GM19372 (cell line): ENCODE results near the gene NAPSA.
"Not testable (repeated sequence)": the region's sequence is repeated elsewhere in the genome, so short reads cannot be mapped to it uniquely, and the experiment has no call there.

ENCODE experiments used
- ATAC-seq: cut with Tn5 transposase; IDR thresholded peaks from one replicate; pipeline ENCODE4 v1.9.1; 2021; ENCODE audit warnings: mild to moderate bottlenecking, low read depth, moderate library complexity; ENCODE audit not compliant: unreplicated experiment

Gene NAPSA

DNA sequence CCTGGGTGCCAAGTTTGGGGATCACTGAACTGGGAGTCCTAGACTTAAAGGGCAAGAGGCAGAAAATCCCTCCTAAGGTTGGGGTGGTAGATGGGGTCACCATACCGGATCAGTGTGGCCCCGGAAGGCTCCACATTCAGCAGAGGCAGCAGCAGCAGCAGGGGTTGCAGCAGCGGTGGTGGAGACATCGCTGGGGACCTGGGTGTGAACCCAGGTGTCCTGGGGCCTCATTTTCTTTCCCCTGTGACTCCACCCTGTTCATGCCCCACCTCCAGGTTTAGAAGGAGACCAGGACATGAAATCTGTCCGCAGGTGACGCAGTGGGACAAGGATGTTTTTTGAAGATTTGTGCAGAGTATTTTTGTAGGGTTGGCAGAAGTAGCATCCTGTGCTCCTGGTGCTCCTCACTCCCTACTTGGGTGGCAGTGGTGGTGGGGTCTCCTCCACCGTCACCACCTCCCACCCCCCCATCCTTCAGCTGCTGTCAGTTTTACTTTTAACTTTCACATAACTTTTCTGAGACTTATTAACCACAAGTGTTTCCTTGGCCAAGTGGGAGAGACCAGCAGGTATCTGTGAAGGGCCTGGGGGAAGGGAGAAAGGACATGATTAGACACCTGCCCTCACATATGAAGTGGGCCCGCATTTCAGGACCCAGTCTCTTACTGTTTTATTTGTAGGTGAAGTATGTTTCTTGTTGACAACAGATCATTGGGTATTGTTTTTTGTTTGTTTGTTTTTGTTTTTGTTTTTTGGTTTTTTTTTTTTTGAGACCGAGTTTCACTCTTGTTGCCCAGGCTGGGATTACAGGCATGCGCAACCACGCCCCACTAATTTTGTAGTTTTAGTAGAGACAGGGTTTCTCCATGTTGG, at the start of gene NAPSA:
NAPSA (minus strand) TSS at position 206 of the 873 bp plus-strand sequence; CDS start at position 188, 18 bp downstream.
- ATAC-seq = no peak

DNA sequence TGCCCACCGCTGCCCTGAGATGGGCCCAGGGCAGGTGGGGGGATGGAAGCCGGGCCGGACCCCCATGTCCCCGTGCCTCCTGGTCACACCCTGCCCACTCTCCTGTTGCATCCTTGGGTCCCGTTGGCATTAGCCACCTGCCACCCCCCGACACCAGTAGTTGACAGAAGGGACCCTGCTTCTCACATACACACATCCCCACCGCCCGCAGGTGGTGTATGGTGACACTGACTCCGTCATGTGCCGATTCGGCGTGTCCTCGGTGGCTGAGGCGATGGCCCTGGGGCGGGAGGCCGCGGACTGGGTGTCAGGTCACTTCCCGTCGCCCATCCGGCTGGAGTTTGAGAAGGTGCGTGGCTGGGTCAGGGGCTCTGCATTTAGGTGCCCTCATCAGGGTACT, 48.1 kb upstream of the NAPSA start:
- no peak for ATAC-seq

DNA sequence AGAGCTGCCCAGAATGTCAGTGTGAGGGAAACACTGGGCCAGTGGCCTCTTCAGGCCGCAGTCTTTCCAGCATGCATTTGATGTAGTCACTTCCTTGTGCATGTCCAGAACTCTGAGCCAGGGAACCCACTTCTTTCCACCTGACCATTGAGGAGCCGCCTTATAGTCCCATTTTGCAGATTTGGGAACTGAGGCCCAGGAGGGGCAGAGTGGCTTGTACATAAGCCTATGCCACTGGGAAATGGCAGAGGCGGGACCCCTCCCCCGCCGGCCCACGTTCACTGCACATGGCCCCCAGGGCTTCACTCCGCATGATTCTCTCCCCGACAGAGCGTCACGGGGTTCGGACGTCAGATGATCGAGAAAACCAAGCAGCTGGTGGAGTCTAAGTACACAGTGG, 47.7 kb upstream of the NAPSA start:
- no peak for ATAC-seq

- ATAC-seq = no peak
Measured at GRCh38 chr19:50412419-50412818, 47.0 kb upstream of the NAPSA start.

- no peak for ATAC-seq
Measured at GRCh38 chr19:50410109-50410508, 44.7 kb upstream of the NAPSA start.

GRCh38 chr19:50409347-50409746, 43.9 kb upstream of the NAPSA start:
- ATAC-seq = no peak

- ATAC-seq = no peak
Measured at GRCh38 chr19:50406829-50407228, 41.4 kb upstream of the NAPSA start.

DNA sequence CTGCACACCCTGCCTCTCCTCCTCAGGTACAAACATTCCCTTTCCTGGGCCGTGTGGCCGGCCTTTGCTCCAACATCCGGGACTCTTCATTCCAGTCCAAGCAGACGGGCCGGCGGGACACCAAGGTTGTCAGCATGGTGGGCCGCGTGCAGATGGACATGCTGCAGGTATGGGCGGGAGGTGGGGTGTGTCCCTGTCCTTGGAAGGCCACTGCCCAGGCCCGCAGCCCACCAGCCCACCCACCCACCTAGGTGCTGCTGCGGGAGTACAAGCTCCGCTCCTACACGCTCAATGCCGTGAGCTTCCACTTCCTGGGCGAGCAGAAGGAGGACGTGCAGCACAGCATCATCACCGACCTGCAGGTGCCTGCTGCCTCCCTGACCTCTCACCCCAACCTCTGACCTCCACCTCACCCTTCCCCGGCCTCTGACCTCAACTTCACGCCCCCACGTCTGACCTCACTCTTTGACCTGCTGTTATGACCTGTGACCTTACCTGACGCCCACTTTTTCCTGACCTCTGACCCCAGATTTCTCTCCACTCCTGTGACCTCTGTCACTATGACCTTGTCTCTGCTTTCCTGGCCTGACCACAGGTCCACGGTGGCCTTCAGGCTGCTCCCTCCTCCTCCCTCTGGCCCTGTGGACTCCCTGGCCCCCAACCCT, 40.8 kb upstream of the NAPSA start:
- ATAC-seq = no peak

DNA sequence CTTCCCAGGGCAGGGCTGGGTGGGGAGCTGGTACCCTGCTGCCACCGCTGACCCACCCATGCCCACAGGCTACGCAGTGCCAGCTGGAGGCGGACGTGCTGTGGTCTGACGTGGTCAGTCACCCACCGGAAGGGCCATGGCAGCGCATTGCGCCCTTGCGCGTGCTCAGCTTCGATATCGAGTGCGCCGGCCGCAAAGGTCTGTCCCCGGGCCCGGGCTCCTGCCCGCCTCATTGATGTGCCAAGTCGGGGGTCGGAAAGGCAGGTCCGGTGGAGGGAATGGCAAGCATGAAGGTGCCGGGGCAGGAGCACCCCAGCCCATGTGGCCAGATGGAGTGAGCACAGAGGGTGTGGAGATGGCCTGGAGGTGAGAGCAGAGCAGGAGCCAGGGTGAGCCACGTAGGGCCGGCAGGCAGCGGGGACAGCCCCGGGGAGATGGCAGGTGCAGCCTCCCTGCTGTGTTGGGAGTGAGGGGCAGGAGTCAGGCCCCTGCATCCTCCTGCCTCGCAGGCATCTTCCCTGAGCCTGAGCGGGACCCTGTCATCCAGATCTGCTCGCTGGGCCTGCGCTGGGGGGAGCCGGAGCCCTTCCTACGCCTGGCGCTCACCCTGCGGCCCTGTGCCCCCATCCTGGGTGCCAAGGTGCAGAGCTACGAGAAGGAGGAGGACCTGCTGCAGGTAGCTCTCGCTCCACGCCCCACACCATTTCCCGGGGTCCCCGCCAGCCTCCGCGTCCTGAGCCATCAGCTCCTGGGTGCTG, 37.3 kb upstream of the NAPSA start:
- ATAC-seq = no peak

GRCh38 chr19:50401605-50402450, 36.4 kb upstream of the NAPSA start:
- no peak for ATAC-seq

GRCh38 chr19:50399368-50399745, 33.9 kb upstream of the NAPSA start:
- no peak for ATAC-seq

- ATAC-seq = no peak
Measured at GRCh38 chr19:50398675-50399367, 33.4 kb upstream of the NAPSA start.

DNA sequence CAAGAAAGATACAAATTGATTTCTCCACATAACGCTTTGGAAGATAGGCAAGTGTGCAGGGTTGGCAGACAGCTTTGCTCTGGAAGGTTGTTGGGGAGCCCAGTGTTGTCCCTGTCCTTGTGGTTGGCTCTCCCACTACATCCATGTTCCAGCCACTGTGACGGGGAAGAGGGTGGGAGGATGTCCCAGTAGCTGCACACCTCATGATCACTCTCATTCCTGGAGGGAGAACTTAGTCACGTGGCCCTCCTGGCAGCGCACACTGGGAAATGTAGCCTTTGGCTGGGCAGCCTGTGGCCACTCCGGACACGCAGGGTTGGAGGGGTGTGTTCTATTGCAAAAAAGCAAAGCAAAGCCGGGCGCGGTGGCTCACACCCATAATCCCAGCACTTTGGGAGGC, 28.6 kb upstream of the NAPSA start:
- no peak for ATAC-seq

DNA sequence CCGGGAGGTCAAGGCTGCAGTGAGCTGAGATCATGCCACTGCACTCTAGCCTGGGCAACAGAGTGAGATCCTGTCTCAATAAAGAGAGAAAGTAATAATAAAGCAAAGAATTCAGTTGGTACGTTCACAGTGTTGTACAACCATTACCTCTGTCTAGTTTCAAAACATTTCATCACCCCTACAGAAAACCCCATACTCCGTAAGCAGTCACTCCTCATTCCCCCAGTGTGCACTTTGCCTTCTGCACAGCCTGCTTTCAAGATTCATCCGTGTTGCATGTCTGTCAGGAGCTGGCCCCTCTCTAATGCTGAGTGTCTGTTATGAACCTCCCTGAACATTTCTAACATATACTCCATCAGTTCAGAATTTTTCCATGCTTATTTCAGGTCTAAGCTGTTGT, 28.1 kb upstream of the NAPSA start:
- no peak for ATAC-seq

DNA sequence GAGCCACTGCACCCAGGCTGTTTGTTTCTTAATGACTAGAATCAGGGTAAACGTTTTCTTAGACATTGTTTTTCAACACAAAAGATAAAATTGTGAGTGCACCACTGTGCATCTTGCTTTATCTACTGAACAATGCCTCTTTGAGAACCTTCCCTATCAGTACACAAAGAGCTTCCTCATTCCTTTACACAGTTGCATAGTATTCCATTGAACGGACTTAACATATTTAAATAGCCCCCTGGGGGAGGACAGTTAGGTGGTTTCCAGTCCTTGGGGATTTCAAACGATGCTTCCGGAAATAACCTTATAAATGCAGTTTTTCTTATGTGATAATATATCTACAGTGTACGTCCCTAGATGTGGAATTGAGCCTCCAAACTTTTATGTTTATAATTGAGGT, 27.3 kb upstream of the NAPSA start:
- ATAC-seq = no peak

DNA sequence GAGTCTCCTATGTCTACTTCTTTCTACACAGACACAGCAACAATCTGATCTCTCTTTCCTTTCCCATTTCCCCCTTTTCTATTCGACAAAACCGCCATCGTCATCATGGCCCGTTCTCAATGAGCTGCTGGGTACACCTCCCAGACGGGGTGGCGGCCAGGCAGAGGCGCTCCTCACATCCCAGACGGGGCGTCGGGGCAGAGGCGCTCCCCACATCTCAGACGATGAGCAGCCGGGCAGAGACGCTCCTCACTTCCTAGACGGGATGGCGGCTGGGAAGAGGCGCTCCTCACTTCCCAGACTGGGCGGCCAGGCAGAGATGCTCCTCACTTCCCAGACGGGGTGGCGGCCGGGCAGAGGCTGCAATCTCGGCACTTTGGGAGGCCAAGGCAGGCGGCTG, 25.5 kb upstream of the NAPSA start:
- ATAC-seq = not testable (repeated sequence)

GRCh38 chr19:50390295-50390694, 24.9 kb upstream of the NAPSA start:
- ATAC-seq = not testable (repeated sequence)

- ATAC-seq = no peak
Measured at GRCh38 chr19:50387868-50388245, 22.4 kb upstream of the NAPSA start.

DNA sequence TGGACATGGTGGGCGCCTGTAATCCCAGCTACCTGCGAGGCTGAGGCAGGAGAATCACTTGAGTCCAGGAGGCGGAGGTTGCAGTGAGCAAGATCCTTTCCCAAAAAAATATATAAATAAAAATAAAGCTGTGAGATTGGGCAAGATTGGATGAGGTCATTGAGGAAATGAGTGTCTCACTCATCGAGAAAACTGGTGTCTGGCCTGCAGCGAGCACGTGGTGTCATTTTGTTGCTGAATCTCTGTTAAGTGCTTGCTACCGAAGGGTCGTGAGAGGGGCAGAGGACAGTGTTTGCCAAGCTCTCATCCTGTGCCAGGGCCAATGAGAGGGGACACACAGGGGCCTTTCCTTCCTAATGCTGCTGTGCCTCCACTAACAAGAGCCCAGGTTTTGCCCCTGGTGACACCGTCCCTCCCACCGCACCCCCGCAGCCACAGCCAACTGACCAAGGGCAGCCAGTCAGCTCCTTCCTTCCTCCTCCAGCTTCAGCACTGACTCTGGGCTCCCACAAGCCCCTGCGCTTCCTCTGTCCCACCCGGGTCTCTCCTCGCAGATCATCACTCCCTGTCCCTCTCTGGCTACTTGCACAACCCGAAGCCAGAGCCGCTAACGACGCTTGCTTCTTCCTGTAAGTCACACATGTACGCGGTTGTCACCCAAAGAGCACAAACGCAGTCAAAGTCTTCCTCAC, 21.9 kb upstream of the NAPSA start:
- no peak for ATAC-seq
